CD4-positive, alpha-beta T cell (primary cell): ENCODE data around the gene REC8. TPM values are rescaled to one million over a fixed set of nuclear protein-coding genes. Genes with fewer than 3 reads are reported as not detected.

Experiments
- ATAC-seq: fragments of 200-7000 bp; cut with Tn5 transposase; one replicate; pipeline ENCODE4 v1.10.0; 2022; ENCODE audit warnings: mild to moderate bottlenecking; ENCODE audit not compliant: poor library complexity
- CTCF ChIA-PET: fragments of 350-600 bp; sonication (Branson Sonifier 250); formaldehyde crosslinking; loops from one replicate; lab custom pipeline; 2021; ENCODE audit warnings: antibody characterized with exemption, inconsistent platforms; lab: Charles Lee
- POLR2A ChIA-PET: fragments of 350-600 bp; sonication (Branson Sonifier 250); formaldehyde crosslinking; loops from one replicate; lab custom pipeline; 2021; ENCODE audit warnings: antibody characterized with exemption, inconsistent platforms; lab: Charles Lee
- DNase-seq, 14 experiments: peaks; one replicate each; pipeline ENCODE4 v3.0.0-alpha.2; 2013 to 2020; ENCODE audit warnings: mixed read lengths in 2 of 14
- H3K27ac ChIP-seq, 2 donors: one replicate each; pipeline versions ENCODE4 v1.5.1 to v1.7.0; 2013; ENCODE audit warnings: low read length in 2 of 2, low read depth in 1 of 2, mild to moderate bottlenecking in 1 of 2
- H3K27me3 ChIP-seq, 2 experiments: 1 replicate in 1 of 2; 2 replicates in 1 of 2; pipeline versions ENCODE4 v1.6.1 to v1.7.0; 2013; ENCODE audit warnings: low read length in 2 of 2, control low read depth in 1 of 2, mild to moderate bottlenecking in 1 of 2, moderate library complexity in 1 of 2; ENCODE audit not compliant: insufficient read depth in 2 of 2, control insufficient read depth in 1 of 2
- H3K36me3 ChIP-seq: one replicate; pipeline ENCODE4 v1.6.1; 2013; ENCODE audit warnings: low read length, control low read depth; ENCODE audit not compliant: insufficient read depth
- H3K4me1 ChIP-seq: one replicate; pipeline ENCODE4 v1.6.1; 2013; ENCODE audit warnings: low read length, control low read depth; ENCODE audit not compliant: insufficient read depth
- H3K4me3 ChIP-seq: one replicate; pipeline ENCODE4 v1.5.1; 2013; ENCODE audit warnings: mild to moderate bottlenecking, low read length, moderate library complexity
- H3K9me3 ChIP-seq, 2 experiments: 1 replicate in 1 of 2; 2 replicates in 1 of 2; pipeline versions ENCODE4 v1.6.1 to v1.7.0; 2013; ENCODE audit warnings: low read length in 2 of 2, mild to moderate bottlenecking in 2 of 2, control low read depth in 1 of 2, moderate library complexity in 1 of 2; ENCODE audit not compliant: control insufficient read depth in 1 of 2, insufficient read depth in 1 of 2
- H3K27ac Mint-ChIP-seq: one replicate; pipeline ENCODE4 v1.8.0; 2020; ENCODE audit warnings: mixed read lengths
- H3K27me3 Mint-ChIP-seq: one replicate; pipeline ENCODE4 v1.8.0; 2021; ENCODE audit warnings: mixed read lengths
- H3K36me3 Mint-ChIP-seq: one replicate; pipeline ENCODE4 v1.8.0; 2021; ENCODE audit warnings: low read depth, mixed read lengths
- H3K4me1 Mint-ChIP-seq: one replicate; pipeline ENCODE4 v1.8.0; 2021; ENCODE audit warnings: low read depth, mixed read lengths
- H3K4me3 Mint-ChIP-seq: one replicate; pipeline ENCODE4 v1.8.0; 2020; ENCODE audit warnings: mild to moderate bottlenecking, mixed read lengths
- H3K9me3 Mint-ChIP-seq: one replicate; pipeline ENCODE4 v1.8.0; 2020; ENCODE audit warnings: mixed read lengths
- intact Hi-C, 2 experiments: fragments of 100-400 bp; cut with DNase I in 1 of 2; cut with micrococcal nuclease in 1 of 2; formaldehyde crosslinking; loops; one replicate each; pipeline versions ENCODE4 v1.15.1 to v1.9.0; 2023 to 2025; cut with DNase I, micrococcal nuclease
- total RNA-seq, 174 experiments: library from RNA in 2 of 174; stranded (reverse) in 2 of 174; gene quantifications; one replicate each; pipeline ENCODE4 v1.2.3 and lab custom pipeline; 2021 to 2026
- TF ChIP-seq, protein P1 (sequence below): fragments of 200-600 bp; IDR thresholded peaks from one replicate; pipeline ENCODE4 v1.8.0; 2022; ENCODE audit warnings: antibody characterized with exemption, mild to moderate bottlenecking

The REC8 gene
- total RNA-seq, 2 experiments from 2014 or later = 105 to 107 TPM

DNA sequence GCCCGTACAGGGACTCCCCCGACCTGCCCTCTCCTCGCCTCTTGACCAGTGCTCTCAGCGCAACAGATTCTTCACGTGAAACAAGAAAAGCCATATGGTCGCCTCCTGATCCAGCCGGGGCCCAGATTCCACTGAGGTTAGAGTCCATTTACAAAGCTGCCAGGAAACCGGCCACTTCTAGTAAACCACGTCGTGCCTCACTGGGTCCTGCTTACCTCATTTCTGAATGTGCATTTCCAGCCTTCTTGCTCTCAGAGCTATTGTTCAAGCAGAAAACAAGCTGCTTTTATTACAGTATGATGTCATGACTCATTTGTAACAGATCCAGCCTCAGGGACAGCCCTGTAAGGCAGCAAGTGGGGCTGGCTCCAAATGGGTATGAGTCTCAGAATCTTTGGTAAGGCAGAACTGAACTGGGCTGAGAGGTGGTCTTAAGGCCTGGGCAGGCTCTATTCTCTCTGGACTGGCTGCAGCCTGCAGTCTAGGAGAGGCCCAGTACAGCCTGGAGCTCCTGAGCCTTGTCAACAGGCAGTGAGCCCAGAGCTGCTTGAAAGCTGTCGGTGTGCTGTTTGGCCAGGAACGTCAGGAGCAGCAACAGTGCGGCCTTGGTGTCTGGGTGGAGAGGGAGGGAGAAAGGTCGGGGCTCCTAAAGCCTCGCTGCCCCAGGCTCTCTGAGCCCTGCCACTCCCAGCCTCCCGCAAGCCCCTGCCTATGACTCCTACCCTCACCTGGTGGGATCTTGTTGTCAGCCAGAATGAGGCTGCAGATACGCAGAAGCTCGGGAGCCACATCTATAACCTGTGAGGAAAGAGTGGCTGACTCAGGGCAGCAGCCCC lies 8.3 kb downstream of the REC8 start:
- Mint-ChIP-seq H3K4me3 (no peak overlapping the region), H3K27me3 (no peaks in the 10 kb centered on the region), H3K36me3 (peaks cover 80% of the 10 kb centered on the region), H3K27ac (no peak overlapping the region), H3K4me1 (no peaks in the 10 kb centered on the region), H3K9me3 (no peaks in the 10 kb centered on the region)
- Histone ChIP-seq H3K4me3 (no peak overlapping the region), H3K9me3 (no peaks in the 10 kb centered on the region), H3K27me3 (no peaks in the 10 kb centered on the region), H3K4me1 (peaks cover 3% of the 10 kb centered on the region), H3K36me3 (peaks cover 87% of the 10 kb centered on the region), H3K27ac (no peak overlapping the region)
- no peak for DNase-seq
- TF ChIP-seq, protein P1, sequence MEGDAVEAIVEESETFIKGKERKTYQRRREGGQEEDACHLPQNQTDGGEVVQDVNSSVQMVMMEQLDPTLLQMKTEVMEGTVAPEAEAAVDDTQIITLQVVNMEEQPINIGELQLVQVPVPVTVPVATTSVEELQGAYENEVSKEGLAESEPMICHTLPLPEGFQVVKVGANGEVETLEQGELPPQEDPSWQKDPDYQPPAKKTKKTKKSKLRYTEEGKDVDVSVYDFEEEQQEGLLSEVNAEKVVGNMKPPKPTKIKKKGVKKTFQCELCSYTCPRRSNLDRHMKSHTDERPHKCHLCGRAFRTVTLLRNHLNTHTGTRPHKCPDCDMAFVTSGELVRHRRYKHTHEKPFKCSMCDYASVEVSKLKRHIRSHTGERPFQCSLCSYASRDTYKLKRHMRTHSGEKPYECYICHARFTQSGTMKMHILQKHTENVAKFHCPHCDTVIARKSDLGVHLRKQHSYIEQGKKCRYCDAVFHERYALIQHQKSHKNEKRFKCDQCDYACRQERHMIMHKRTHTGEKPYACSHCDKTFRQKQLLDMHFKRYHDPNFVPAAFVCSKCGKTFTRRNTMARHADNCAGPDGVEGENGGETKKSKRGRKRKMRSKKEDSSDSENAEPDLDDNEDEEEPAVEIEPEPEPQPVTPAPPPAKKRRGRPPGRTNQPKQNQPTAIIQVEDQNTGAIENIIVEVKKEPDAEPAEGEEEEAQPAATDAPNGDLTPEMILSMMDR = no peak
- CTCF ChIA-PET = no interaction called here
- POLR2A ChIA-PET = interaction anchor here (1.3 to 1.8 kb wide), 3 partner anchors 8 to 19 kb away, joined by 4 read pairs; partner anchors contain the start of genes IPO4 and IRF9
- intact Hi-C loops = no loop called here
- no peak for ATAC-seq

DNA sequence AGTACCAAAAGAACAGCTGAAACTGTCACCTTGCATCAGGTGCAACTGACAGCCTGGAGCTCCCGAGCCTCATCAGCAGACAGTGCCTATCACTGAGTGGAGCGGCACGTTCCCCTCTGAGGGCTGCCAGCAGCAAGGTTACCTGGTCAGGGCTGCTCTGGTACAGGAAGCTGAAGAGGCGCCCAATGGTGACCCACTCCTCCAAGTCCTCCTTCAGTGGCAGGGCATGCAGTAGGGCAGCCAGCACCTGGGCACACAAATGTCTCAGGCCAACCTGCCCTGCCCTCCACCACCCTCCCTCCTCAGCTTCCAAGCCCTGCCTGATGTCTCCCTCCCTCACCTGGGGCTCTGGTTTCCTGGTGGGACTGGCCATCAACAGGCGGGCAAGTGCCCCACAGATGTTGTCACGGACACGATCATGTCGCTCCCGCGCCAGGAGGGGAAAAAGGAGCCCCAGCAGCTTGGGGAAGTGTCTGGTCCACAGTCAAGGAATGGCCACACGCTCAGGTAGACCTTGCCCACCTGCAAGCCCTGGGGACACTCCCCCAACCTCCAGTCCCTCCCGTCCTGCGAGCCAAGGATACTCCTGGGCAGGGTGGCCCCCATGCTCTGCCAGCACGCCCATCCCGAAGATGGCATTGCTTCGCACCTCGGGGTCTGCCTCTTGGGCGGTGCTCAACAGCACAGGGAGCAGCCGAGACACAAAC lies 9.6 kb downstream of the REC8 start:
- Mint-ChIP-seq H3K36me3 (peaks cover 86% of the 10 kb centered on the region), H3K4me1 (no peaks in the 10 kb centered on the region), H3K4me3 (no peak overlapping the region), H3K27me3 (no peaks in the 10 kb centered on the region), H3K27ac (peak overlapping the region; percentile 42), H3K9me3 (no peaks in the 10 kb centered on the region)
- ChIA-PET CTCF (no interaction called here), POLR2A (interaction anchor here (1.3 to 1.4 kb wide), 2 partner anchors 11 to 20 kb away, joined by 4 read pairs; partner anchors contain the start of gene IRF9)
- DNase-seq = no peak
- H3K4me1 ChIP-seq = peaks cover 3% of the 10 kb centered on the region
- peak; percentile 7 for ATAC-seq
- H3K27me3 ChIP-seq = no peaks in the 10 kb centered on the region
- no peak overlapping the region for H3K4me3 ChIP-seq
- intact Hi-C loops = no loop called here
- H3K27ac ChIP-seq = no peak overlapping the region
- H3K9me3 ChIP-seq = no peaks in the 10 kb centered on the region
- H3K36me3 ChIP-seq = peaks cover 98% of the 10 kb centered on the region
- TF ChIP-seq, protein P1 = no peak

DNA sequence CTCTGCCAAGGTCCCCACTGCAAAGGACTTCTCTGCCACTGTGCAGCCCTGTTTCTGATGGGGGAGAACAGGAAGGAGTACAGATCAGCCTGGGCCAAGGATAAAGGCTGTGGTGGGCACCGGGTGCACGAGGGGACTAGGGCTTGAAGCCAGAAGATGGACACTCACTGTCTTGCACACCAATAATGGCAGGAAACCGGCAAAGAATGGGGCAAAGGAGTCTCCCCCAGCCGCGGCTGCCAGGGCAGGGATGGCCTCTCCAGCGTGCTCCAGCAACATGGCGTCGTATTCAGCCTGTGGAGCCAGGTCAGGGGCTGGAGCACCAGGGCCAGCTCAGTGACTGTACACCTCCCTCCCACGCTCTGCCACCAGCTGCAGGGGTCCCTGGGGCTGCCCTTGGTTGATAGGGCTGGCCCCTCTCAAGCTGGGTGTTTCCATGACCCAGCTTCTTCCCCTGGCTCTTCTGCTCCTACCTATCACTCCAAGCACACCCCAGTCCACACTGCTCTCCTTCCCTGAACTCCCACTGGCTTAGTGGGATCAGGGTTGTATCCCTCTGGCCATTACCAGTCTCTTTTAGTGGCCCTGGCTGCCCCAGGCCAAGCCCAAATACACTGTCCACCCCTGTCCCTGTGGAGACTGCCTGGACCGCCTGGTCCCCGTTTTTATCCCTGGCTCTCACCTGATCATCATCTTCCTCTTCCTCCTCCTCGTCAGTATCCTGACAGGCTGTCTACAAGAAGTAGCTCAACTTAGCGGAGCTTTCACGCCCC lies 10.4 kb downstream of the REC8 start:
- Histone ChIP-seq H3K9me3 (no peaks in the 10 kb centered on the region), H3K27me3 (no peaks in the 10 kb centered on the region), H3K4me3 (no peak overlapping the region), H3K4me1 (peaks cover 11% of the 10 kb centered on the region), H3K27ac (no peak overlapping the region), H3K36me3 (peaks cover 96% of the 10 kb centered on the region)
- no peak for ATAC-seq
- TF ChIP-seq, protein P1 = no peak
- Mint-ChIP-seq H3K27me3 (no peaks in the 10 kb centered on the region), H3K4me1 (peaks cover 4% of the 10 kb centered on the region), H3K4me3 (no peak overlapping the region), H3K36me3 (peaks cover 83% of the 10 kb centered on the region), H3K27ac (peak overlapping the region; percentile 42), H3K9me3 (no peaks in the 10 kb centered on the region)
- intact Hi-C loops = no loop called here
- CTCF ChIA-PET = no interaction called here
- POLR2A ChIA-PET = interaction anchor here (1.1 kb wide), 2 partner anchors 13 to 22 kb away, joined by 3 read pairs; partner anchors contain the start of gene TM9SF1
- DNase-seq = no peak
